Activated T-helper 17 cell treated with anti-CD3 and anti-CD28 coated beads, Interleukin-2, amount 50 U/mL, for 72 hours (primary cell): ENCODE results near the gene ITPK1. TPM values are rescaled to one million over a fixed set of nuclear protein-coding genes. Genes with fewer than 3 reads are reported as not detected.
"Not testable (repeated sequence)": the region's sequence is repeated elsewhere in the genome, so short reads cannot be mapped to it uniquely, and the experiment has no call there.

Experiments used
- ATAC-seq: fragments of 150-1000 bp; cut with Tn5 transposase; replicated peaks from 2 replicates; pipeline ENCODE4 v1.10.0; 2021; ENCODE audit warnings: mild to moderate bottlenecking, moderate library complexity
- H3K27ac Mint-ChIP-seq: one replicate; pipeline ENCODE4 v1.8.0; 2022; ENCODE audit warnings: mixed read lengths
- H3K27me3 Mint-ChIP-seq: one replicate; pipeline ENCODE4 v1.8.0; 2022; ENCODE audit warnings: mixed read lengths
- H3K36me3 Mint-ChIP-seq: one replicate; pipeline ENCODE4 v1.8.0; 2022; ENCODE audit warnings: low read depth, mild to moderate bottlenecking, mixed read lengths
- H3K4me1 Mint-ChIP-seq: one replicate; pipeline ENCODE4 v1.8.0; 2022; ENCODE audit warnings: mixed read lengths
- H3K4me3 Mint-ChIP-seq: one replicate; pipeline ENCODE4 v1.8.0; 2022; ENCODE audit warnings: mild to moderate bottlenecking, mixed read lengths
- H3K9me3 Mint-ChIP-seq: one replicate; pipeline ENCODE4 v1.8.0; 2022; ENCODE audit warnings: mixed read lengths
- total RNA-seq, 2 donors: library from RNA; stranded (reverse); gene quantifications; one replicate each; pipeline ENCODE4 v1.2.3, GENCODE V29; 2022

ITPK1 gene
- total RNA-seq: 10 to 100 TPM; 32.1 to 48.9 TPM

DNA sequence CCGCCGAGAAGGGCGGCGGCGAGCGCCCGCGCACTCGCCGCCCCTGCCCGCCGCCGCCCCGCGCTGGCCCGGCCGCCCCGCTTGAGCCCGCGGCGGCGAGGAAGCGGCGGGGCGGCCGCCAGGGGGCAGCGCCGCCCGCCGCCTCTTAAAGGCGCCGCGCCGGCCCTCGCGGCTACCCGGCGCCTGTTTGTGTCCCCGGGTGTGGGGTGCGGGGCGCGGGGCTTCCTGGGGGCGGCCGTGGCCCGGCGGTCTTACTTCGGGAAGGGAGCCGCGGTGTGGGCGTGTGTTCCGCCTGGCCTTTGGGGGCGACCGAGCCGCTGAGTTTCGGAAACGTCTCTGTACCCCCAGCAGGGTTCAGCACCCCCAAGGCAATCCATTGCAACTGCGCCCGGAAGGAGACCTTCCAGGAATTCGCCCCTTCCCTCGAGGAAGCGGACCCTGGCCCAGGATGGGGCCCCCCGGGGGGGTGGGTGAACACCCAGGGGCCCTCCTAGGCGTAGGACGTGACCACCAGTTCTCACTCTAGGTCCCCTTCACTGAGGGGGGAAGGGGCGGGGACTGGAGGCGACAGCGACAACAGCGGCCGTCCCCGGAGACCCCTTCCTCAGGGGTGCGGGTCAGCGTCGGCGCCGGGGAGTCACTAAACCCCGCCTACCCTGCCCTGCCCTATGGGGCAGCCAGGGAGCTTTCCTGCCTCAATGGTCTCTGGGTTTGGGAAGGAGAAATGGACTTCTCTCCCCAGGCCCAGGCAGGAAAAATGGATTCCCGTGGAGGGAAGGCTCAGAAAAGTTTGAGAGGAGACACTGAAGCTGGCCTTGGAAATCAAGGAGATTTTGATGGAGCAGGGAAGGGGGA, at the start of gene ITPK1:
Gene ITPK1 (minus strand): TSS at position 105 of the 855 bp plus-strand sequence. CDS start 762 bp downstream, outside the sequence.
- no peaks in the 10 kb centered on the region for H3K27me3 Mint-ChIP-seq

DNA sequence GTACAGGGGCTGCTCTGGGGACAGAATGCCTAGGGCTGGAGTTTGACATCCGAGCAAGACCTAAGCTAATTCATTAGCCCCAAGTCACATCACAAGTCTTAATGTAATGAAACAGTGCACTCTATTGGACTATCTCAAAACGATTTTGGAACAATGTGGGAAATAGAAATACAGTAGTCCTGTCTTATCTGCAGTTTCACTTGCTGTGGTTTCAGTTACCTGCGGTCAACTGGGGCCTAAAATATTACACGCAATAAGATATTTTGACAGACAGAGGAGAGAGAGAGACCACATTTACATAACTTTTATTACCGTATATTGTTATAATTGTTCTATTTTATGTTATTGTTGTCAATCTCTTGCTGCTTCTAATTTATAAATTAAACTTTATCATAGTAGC, 47.8 kb upstream of the ITPK1 start:
- Mint-ChIP-seq H3K36me3 (no peaks in the 10 kb centered on the region), H3K4me3 (no peak overlapping the region), H3K4me1 (no peaks in the 10 kb centered on the region), H3K27me3 (no peaks in the 10 kb centered on the region), H3K27ac (no peak overlapping the region), H3K9me3 (no peaks in the 10 kb centered on the region)
- no peak for ATAC-seq

More for the DNA sequence above, at the start of gene ITPK1:
- peak; percentile 71 for ATAC-seq
- peaks cover 12% of the 10 kb centered on the region for H3K4me1 Mint-ChIP-seq
- H3K27ac Mint-ChIP-seq: peak within 1 kb of the TSS; percentile 38
- peak within 1 kb of the TSS; percentile 84 for H3K4me3 Mint-ChIP-seq
- no peaks in the 10 kb centered on the region for H3K9me3 Mint-ChIP-seq
- H3K36me3 Mint-ChIP-seq: no peaks in the 10 kb centered on the region

DNA sequence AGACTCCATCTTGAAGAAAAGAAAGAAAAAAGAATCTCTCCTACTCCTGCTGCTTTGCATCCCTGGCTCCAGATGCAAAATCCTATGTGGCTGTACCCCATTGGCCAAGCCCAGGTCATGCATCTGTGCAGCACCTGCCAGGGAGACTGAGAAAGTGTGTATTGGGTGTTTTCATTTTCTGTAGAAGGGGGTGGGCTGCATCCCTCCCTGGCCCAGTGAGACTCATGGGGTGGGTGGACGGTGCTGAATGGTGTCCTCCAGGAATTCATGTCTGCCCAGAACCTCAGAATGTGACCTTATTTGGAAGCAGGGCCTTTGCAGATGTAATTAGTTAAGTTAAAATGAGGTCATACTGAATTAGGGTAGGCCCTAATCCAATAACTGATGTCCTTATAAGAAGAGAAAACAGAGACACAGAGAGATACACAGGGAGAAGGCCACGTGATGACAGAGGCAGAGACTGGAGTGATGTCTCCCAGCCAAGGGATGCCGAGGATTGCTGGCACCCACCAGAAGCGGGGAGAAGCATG, 45.8 kb upstream of the ITPK1 start:
- ATAC-seq: no peak

DNA sequence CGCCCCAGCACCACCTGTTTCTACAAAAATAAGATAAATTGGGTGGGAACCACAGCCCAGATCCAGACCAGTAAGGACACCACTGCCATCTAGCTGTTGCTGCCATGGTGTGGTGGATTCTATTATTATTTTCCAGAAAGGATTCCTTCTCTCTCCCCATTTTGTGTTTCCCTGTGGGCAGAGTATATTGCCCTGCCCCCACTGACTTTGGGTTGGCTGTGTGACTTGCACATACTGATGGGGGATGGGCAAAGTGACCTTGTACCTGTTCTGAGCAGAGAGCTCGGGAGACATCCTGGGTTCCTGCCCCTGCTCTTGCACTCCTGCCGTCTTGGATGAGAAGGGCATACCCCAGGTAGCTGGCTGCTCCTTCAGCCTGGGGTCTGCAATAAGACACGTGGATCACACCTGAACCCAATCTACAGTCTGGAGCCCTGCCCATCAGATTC, 44.7 kb upstream of the ITPK1 start:
- Mint-ChIP-seq H3K4me3 (no peak overlapping the region), H3K4me1 (no peaks in the 10 kb centered on the region), H3K36me3 (no peaks in the 10 kb centered on the region), H3K9me3 (no peaks in the 10 kb centered on the region), H3K27me3 (no peaks in the 10 kb centered on the region), H3K27ac (no peak overlapping the region)
- peak; percentile 44 for ATAC-seq

More for the DNA sequence above, 45.8 kb upstream of the ITPK1 start:
- Mint-ChIP-seq H3K4me3 (no peak overlapping the region), H3K4me1 (no peaks in the 10 kb centered on the region), H3K27me3 (no peaks in the 10 kb centered on the region), H3K27ac (no peak overlapping the region), H3K36me3 (no peaks in the 10 kb centered on the region), H3K9me3 (no peaks in the 10 kb centered on the region)

DNA sequence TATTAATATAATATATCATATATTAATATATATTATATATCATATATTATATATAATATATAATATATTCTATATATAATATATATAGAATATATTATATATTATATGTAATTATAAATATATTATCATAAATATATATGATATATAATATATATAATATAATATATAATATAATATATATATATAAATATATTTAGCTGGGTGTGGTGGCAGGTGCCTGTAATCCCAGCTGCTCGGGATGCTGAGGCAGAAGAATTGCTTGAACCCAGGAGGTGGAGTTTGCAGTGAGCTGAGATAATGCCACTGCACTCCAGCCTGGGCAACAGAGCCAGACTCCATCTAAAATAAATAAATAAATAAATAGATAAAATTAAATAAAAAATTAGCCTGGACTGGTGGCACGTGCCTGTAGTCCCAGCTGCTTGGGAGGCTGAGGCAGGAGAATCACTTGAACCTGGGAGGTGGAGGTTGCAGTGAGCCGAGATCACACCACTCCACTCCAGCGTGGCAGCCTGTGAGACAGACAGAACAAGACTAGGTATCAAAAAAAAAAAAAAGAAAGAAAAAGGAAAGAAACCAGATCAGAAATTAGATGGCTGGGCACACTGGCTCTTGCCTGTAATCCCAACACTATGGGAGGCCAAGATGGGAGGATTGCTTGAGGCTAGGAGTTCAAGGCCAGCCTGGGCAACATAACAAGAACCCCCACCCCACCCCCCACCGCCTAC, 44.1 kb upstream of the ITPK1 start:
- not testable (repeated sequence) for H3K9me3 Mint-ChIP-seq, H3K4me1 Mint-ChIP-seq, H3K4me3 Mint-ChIP-seq, H3K36me3 Mint-ChIP-seq, H3K27ac Mint-ChIP-seq, H3K27me3 Mint-ChIP-seq
- peak; percentile 48 for ATAC-seq

DNA sequence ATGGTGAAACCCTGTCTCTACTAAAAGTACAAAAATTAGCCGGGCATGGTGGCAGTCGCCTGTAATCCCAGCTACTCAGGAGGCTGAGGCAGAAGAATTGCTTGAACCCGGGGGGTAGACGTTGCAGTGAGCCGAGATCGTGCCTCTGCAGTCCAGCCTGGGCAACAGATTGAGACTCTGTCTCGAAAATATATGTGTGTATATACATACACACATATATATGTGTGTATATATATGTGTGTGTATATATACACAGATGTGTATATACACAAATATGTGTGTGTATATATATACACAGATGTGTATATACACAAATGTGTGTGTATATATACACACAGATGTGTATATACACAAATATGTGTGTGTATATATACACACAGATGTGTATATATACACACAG, 42.6 kb upstream of the ITPK1 start:
- H3K27me3 Mint-ChIP-seq, H3K4me1 Mint-ChIP-seq, H3K4me3 Mint-ChIP-seq, H3K27ac Mint-ChIP-seq, H3K36me3 Mint-ChIP-seq, H3K9me3 Mint-ChIP-seq, ATAC-seq: not testable (repeated sequence)

DNA sequence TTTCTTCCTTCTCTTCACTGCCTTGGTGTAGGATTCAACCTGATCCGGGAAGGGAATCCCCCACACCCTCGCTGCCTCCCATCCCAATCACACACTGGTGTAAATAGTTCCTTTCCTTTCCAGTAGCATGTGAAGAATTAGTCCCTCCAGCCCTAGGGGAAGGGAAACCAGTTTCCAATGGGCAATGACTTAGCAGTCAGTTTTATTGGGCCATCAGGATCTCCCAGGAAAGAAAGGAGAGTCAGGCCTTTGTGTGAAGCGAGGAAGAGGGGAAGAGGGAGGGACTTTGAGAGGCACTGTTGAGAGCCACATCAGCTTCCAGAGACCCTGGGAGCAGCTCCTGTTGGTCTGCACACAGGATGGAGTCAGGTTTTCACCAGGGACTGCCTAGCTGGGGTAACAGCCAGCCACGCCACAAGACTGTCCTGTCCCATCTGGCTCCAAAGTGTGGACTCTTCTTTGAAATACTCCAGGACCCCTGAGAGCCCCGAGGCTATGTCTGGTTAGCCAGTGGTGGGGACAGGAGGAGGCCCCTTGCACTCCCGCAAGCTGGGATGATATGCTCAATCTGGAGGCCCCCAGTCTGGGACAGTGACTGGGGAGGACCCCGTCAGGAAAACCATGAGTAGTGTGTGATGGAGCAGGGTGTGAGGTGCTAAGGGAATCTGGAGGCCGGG, 41.1 kb upstream of the ITPK1 start:
- no peaks in the 10 kb centered on the region for H3K36me3 Mint-ChIP-seq
- H3K9me3 Mint-ChIP-seq: no peaks in the 10 kb centered on the region
- no peaks in the 10 kb centered on the region for H3K4me1 Mint-ChIP-seq
- no peaks in the 10 kb centered on the region for H3K27me3 Mint-ChIP-seq
- peak; percentile 9 for ATAC-seq
- no peak overlapping the region for H3K27ac Mint-ChIP-seq
- no peak overlapping the region for H3K4me3 Mint-ChIP-seq

DNA sequence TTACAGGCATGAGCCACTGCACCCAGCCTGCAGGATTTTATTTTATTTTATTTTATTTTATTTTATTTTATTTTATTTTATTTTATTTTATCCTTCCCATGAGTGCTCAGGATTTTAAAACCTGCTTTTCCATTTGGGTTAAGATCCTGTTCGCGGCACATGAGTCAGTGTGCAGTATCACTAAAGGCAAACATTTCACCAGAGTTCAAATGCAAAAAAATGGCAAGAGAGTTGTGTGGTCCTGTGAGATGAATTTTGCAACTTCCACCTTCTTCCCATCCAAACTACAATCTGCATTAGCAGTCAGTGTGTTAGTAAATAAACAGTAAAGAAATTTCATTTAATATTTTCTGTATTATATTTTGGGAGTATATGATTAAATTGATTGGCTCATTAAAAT, 39.9 kb upstream of the ITPK1 start:
- ATAC-seq: no peak
- H3K36me3 Mint-ChIP-seq: no peaks in the 10 kb centered on the region

DNA sequence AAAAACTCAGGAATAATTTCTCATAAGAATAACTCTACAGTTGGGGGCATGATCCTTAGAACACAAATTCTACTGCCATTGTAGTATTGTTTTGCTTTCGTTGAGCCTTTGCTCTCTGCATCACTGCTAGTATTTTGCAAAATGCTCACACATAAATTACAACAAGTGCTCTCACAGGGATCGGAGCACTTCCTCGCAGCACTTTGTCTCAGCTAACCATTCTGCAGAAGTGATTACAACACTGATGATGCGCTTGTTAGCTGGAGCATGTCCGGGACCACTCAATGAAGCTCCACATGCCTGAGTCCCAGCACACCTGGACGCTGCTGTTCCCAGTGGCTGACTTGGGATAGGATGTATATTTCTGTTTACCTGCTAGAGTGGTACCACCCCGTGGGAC, 37.4 kb upstream of the ITPK1 start:
- Mint-ChIP-seq H3K4me1 (no peaks in the 10 kb centered on the region), H3K36me3 (no peaks in the 10 kb centered on the region), H3K4me3 (no peak overlapping the region), H3K27me3 (no peaks in the 10 kb centered on the region), H3K27ac (no peak overlapping the region), H3K9me3 (no peaks in the 10 kb centered on the region)
- no peak for ATAC-seq

More for the DNA sequence above, 39.9 kb upstream of the ITPK1 start:
- Mint-ChIP-seq H3K4me3 (no peak overlapping the region), H3K9me3 (no peaks in the 10 kb centered on the region), H3K27me3 (no peaks in the 10 kb centered on the region), H3K27ac (no peak overlapping the region), H3K4me1 (no peaks in the 10 kb centered on the region)

DNA sequence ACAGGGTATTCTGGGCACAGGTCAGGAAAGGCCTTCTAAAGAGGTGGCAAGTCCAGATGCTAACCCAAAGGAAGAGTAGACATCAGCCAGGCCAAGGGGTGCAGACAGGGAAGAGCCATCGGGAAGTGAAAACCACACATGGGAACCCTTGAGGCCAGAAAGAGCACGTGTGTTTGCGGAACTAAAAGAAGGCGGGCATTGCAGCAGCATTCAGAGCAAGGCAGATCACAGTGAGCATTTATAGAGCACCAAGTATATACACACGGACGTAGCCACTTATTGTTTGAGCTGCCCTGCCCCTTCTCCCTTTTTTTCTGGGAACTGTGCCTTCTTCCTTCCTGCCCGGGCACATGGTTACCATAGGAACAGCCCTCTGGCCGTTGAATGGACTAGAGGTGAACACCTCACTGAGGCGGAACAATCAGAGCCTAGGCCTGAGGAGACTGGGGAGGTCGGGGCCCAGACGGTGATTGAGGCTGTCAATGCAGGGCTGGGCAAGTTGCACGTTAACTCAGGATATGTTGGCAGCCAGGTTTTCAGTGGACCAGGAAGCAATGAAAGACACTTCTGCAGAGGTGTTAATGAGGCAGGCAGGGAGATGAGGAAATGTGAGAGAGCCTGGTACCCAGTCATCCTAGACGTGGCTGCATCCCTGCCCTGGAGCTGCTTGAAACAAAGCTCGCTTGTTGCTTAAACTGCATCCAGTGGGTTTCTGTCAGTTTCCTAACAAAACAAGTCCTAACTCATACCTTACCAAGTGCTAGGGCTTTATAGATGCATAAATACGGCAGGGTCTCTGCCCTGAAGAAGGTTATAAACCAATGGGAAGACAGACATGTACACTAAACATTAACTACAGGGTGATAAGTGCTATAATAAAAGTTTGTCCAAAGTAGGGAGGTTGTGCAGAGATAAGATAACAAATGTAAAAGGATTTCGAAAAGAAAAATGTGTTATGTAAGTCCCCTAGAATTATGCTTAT, 34.8 kb upstream of the ITPK1 start:
- no peaks in the 10 kb centered on the region for H3K9me3 Mint-ChIP-seq
- ATAC-seq: no peak
- no peaks in the 10 kb centered on the region for H3K27me3 Mint-ChIP-seq
- peak overlapping the region; percentile 24 for H3K27ac Mint-ChIP-seq
- H3K4me3 Mint-ChIP-seq: no peak overlapping the region
- no peaks in the 10 kb centered on the region for H3K36me3 Mint-ChIP-seq
- H3K4me1 Mint-ChIP-seq: no peaks in the 10 kb centered on the region

DNA sequence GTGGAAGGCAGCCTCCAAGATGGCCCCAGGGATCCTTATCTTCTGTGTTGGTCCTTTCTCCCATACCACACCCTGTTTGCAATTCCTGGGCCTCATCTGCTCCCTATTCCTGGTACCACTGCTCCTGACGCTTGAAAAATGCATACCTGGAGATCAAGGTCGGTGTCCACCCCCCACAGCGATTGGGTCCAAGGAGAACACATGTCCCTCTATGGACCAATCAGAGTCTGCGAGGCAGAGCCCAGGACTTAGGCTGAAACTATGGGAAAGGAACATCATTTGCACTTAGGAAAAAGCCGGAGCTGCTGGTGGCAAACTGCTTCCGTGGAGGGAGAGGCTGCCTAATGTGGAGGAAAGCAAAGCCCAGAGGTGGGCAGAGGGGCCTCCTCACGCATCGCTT, 33.3 kb upstream of the ITPK1 start:
- no peak overlapping the region for H3K27ac Mint-ChIP-seq
- no peak for ATAC-seq
- H3K4me1 Mint-ChIP-seq: no peaks in the 10 kb centered on the region
- H3K36me3 Mint-ChIP-seq: no peaks in the 10 kb centered on the region
- no peaks in the 10 kb centered on the region for H3K27me3 Mint-ChIP-seq
- no peak overlapping the region for H3K4me3 Mint-ChIP-seq
- H3K9me3 Mint-ChIP-seq: no peaks in the 10 kb centered on the region

DNA sequence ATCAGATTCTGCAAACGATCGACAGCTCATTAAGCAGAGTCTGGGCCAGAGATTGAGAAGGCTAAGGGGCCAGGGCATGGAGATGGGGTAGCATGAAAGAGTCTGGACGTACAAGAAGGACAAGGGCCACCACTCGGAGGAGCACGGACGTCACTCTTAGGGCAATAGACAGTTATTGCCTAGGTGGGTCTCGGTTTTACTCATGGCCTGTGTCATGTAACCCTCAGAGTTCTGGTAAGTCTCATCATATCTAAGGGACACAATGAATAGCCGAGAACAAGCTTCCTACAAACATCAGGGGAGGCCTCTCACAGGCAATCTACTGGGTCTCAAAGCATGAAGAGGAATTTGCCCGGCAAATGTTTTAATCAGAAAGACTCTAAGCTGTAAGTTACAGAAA, 30.4 kb upstream of the ITPK1 start:
- Mint-ChIP-seq H3K36me3 (no peaks in the 10 kb centered on the region), H3K27ac (peak overlapping the region; percentile 85), H3K4me1 (no peaks in the 10 kb centered on the region), H3K27me3 (no peaks in the 10 kb centered on the region), H3K4me3 (peak overlapping the region; percentile 25), H3K9me3 (no peaks in the 10 kb centered on the region)
- ATAC-seq: peak; percentile 94

DNA sequence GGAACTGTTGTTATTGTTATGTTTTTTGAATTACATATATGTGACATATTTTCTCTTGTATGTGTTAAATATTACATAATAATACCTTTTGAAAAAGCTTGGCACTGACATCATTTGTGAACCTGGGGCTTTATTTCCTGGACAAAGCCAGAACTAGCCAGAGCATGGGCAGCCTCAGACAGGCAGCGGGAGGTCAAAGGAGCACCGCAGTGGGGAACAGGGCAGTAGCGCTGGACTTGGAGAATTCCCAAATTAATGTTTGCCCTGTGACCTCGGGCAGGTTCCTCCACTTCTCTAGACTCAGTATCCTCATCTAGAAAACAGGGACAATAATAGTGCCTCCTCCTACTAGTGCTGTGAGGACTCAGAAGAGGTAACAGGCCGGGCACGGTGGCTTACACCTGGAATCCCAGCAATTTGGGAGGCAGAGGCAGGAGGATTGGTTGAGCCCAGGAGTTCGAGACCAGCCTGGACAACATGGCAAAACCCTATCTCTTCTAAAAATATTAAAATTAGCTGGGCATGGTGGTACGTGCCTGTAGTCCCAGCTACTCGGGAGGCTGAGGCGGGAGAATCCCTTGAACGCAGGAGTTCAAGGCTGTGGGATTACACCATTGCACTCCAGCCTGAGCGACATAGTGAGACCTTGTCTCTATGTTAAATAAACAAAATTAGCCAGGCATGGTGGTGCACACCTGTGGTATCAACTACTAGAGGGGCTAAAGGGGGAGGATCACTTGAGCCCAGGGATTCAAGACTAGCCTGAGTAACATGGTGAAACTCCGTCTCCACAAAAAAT, 27.3 kb upstream of the ITPK1 start:
- H3K27ac Mint-ChIP-seq: no peak overlapping the region
- H3K27me3 Mint-ChIP-seq: no peaks in the 10 kb centered on the region
- no peak overlapping the region for H3K4me3 Mint-ChIP-seq
- H3K9me3 Mint-ChIP-seq: no peaks in the 10 kb centered on the region
- peaks cover 6% of the 10 kb centered on the region for H3K4me1 Mint-ChIP-seq
- no peak for ATAC-seq
- H3K36me3 Mint-ChIP-seq: no peaks in the 10 kb centered on the region
